Fibroblast of the aortic adventitia (primary cell): Measurements from ENCODE around the gene LIN28B. TPM values are rescaled to one million over a fixed set of nuclear protein-coding genes. Genes with fewer than 3 reads are reported as not detected.

Source experiments
- DNase-seq: peaks from one replicate; pipeline ENCODE4 v3.0.0-alpha.2; 2010; ENCODE audit warnings: low read depth
- H3K4me3 ChIP-seq: 2 replicates; pipeline ENCODE4 v1.5.1; 2011; ENCODE audit warnings: low read depth, mild to moderate bottlenecking, control low read depth, low read length, moderate library complexity
- CTCF ChIP-seq: IDR thresholded peaks from 2 replicates; pipeline ENCODE4 v1.5.1; 2011; ENCODE audit warnings: mild to moderate bottlenecking, low read length, control low read depth, inconsistent platforms; ENCODE audit not compliant: insufficient read depth
- total RNA-seq: library from RNA; depleted of rRNA; stranded (reverse); fragments of >200 nt; gene quantifications from 2 replicates; pipeline ENCODE4 v1.2.3, GENCODE V29; 2012; ENCODE audit warnings: low replicate concordance

The LIN28B gene
- total RNA-seq, 1 donor = not detected

- no peak for DNase-seq
- TF ChIP-seq CTCF = no peak
- H3K4me3 ChIP-seq = no peak overlapping the region
Observed at GRCh38 chr6:104957301-104958177, 632 bp downstream of the LIN28B start.

- TF ChIP-seq CTCF = no peak
- H3K4me3 ChIP-seq = no peak overlapping the region
- DNase-seq = no peak
Observed at GRCh38 chr6:104958178-104959025, 1.5 kb downstream of the LIN28B start.

DNA sequence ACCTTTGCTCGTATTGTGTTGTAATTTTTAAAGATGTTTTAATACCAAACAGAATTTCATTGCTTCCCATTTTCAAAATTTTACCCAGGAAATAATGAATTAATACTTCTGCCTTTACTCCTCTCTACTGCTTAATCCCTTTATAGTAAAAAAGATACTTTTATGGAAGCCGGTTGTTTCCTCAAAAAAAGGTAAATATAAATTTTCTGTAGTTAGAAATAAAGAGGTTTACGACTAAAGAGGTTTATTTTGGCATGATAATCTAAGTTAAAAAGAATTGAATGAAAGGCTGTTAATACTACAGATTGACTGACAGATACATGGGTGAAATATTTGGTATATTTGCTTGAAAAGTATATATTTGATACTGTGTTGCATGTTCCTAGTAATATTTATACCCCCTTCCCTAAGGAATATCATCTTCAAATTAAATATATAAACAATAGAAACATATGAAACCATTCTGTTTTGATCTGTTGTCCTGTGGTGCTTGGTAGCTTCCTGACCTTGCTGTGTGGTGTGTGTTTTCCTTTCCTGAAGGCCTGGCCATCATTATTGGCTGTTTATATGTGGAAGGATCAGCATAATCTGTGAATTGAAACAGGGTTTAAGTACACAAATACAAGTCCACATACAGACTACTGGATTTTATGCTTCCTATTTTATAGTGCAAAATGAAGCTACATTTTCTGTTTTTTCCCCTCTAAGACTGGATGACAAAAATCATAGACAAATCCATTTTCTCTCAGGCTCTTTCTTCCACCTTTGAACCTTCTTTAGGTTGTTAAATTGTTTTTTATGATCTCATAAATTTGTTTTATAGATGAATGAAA, 2.3 kb downstream of the LIN28B start:
- DNase-seq = no peak
- H3K4me3 ChIP-seq = no peak overlapping the region
- TF ChIP-seq CTCF = no peak

DNA sequence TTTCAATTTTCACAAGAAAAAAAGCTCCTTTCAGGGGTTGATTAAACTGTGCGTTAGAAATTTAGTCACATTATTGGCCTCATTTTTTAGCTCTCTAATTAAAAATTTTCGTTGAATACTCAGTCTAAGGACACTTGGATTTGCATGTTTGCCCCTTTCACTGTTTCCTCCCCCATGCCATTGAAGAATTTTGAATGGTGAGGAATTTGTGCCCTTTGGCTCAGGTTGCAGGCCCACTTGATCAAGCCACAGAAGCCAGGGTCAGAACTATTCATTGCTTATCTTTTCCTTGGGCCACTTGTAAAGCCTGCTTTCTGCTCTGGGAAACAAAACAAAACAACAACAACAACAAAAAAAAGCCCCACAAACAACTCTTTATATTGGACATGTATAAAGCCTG, 12.2 kb downstream of the LIN28B start:
- no peak for TF ChIP-seq CTCF
- DNase-seq = no peak
- H3K4me3 ChIP-seq = no peak overlapping the region

- peak; percentile 1 for DNase-seq
- TF ChIP-seq CTCF = no peak
- H3K4me3 ChIP-seq = no peak overlapping the region
Observed at GRCh38 chr6:104969785-104970581, 13.1 kb downstream of the LIN28B start.

DNA sequence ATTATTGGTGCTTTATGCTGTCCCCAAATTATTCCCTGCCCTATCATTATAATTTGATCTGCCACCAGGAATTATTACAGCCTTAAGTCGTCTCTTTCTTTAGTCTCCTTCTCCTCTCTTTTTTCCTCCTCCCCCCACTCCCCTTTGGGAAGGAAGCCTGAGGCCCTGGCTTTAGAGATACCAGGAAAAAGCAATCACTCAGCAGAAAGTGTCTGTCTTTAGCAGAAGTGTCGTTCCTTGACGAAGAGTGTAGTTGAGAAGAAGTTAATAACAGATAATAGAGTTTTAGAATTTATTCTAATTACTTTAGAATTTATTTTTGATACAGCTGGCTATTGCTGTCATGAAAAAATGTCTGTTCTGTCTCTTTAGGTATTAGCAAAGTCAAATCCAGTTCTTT, 16.5 kb downstream of the LIN28B start:
- no peak for DNase-seq
- TF ChIP-seq CTCF = no peak
- no peak overlapping the region for H3K4me3 ChIP-seq
